BE2C (cell line): ENCODE results near the gene FXYD4.

Source experiments
- DNase-seq: peaks from one replicate; pipeline ENCODE4 v3.0.0-alpha.2; 2020
- H3K27me3 ChIP-seq: fragments of 250-450 bp; sonication (Bioruptor Pico); 2 replicates; pipeline ENCODE4 v1.5.1; 2020; ENCODE audit warnings: mild to moderate bottlenecking
- H3K36me3 ChIP-seq: fragments of 250-450 bp; sonication (Bioruptor Pico); 2 replicates; pipeline ENCODE4 v1.5.1; 2020; ENCODE audit warnings: mild to moderate bottlenecking
- H3K4me1 ChIP-seq: fragments of 250-450 bp; sonication (Bioruptor Pico); 2 replicates; pipeline ENCODE4 v1.5.1; 2020
- H3K4me3 ChIP-seq: 2 replicates; pipeline ENCODE4 v1.5.1; 2011; ENCODE audit warnings: low read depth, low read length
- H3K9me3 ChIP-seq: fragments of 250-450 bp; sonication (Bioruptor Pico); 2 replicates; pipeline ENCODE4 v1.5.1; 2020
- CTCF ChIP-seq: IDR thresholded peaks from 2 replicates; pipeline ENCODE4 v1.5.1; 2012; ENCODE audit warnings: mild to moderate bottlenecking, low read depth, low read length

FXYD4 gene

GRCh38 chr10:43338117-43338516, 33.3 kb upstream of the FXYD4 start:
- H3K9me3 ChIP-seq = no peaks in the 10 kb centered on the region
- DNase-seq = no peak
- no peak for TF ChIP-seq CTCF
- H3K4me3 ChIP-seq = no peak overlapping the region
- H3K27me3 ChIP-seq = peaks cover 4% of the 10 kb centered on the region; the same call in 1 of the 2 replicates
- H3K4me1 ChIP-seq = no peaks in the 10 kb centered on the region
- no peaks in the 10 kb centered on the region for H3K36me3 ChIP-seq

- Histone ChIP-seq H3K4me3 (no peak overlapping the region), H3K9me3 (no peaks in the 10 kb centered on the region), H3K36me3 (no peaks in the 10 kb centered on the region), H3K27me3 (peaks cover 4% of the 10 kb centered on the region; the same call in 1 of the 2 replicates), H3K4me1 (no peaks in the 10 kb centered on the region)
- TF ChIP-seq CTCF = no peak
- DNase-seq = no peak
Measured at GRCh38 chr10:43339136-43339535, 32.3 kb upstream of the FXYD4 start.

- Histone ChIP-seq H3K9me3 (no peaks in the 10 kb centered on the region), H3K4me1 (no peaks in the 10 kb centered on the region), H3K27me3 (peaks cover 4% of the 10 kb centered on the region; the same call in 1 of the 2 replicates), H3K4me3 (no peak overlapping the region), H3K36me3 (no peaks in the 10 kb centered on the region)
- TF ChIP-seq CTCF = no peak
- DNase-seq = no peak
Measured at GRCh38 chr10:43340101-43340500, 31.3 kb upstream of the FXYD4 start.

- H3K27me3 ChIP-seq = peaks cover 4% of the 10 kb centered on the region; the same call in 1 of the 2 replicates
- DNase-seq = no peak
- no peaks in the 10 kb centered on the region for H3K9me3 ChIP-seq
- no peaks in the 10 kb centered on the region for H3K36me3 ChIP-seq
- H3K4me3 ChIP-seq = no peak overlapping the region
- no peak for TF ChIP-seq CTCF
- H3K4me1 ChIP-seq = no peaks in the 10 kb centered on the region
Measured at GRCh38 chr10:43340619-43341018, 30.8 kb upstream of the FXYD4 start.

GRCh38 chr10:43341450-43341849, 30.0 kb upstream of the FXYD4 start:
- Histone ChIP-seq H3K27me3 (peaks cover 4% of the 10 kb centered on the region; the same call in 1 of the 2 replicates), H3K4me3 (no peak overlapping the region), H3K36me3 (no peaks in the 10 kb centered on the region), H3K9me3 (no peaks in the 10 kb centered on the region), H3K4me1 (no peaks in the 10 kb centered on the region)
- DNase-seq = no peak
- no peak for TF ChIP-seq CTCF

GRCh38 chr10:43342279-43343125, 28.9 kb upstream of the FXYD4 start:
- no peaks in the 10 kb centered on the region for H3K9me3 ChIP-seq
- no peak for TF ChIP-seq CTCF
- H3K36me3 ChIP-seq = no peaks in the 10 kb centered on the region
- H3K4me1 ChIP-seq = no peaks in the 10 kb centered on the region
- peaks cover 4% of the 10 kb centered on the region; the same call in 1 of the 2 replicates for H3K27me3 ChIP-seq
- H3K4me3 ChIP-seq = no peak overlapping the region
- no peak for DNase-seq
